ENCODE results near the gene PLA2G2F.

Gene PLA2G2F

GRCh38 chr1:20180129-20180843 is 41.2 kb downstream of the PLA2G2F start:
- TF ChIP-seq CTCF (IDR thresholded peaks at IDR 0.05) = no peak

GRCh38 chr1:20180844-20181207 is 41.7 kb downstream of the PLA2G2F start:
- TF ChIP-seq CTCF (IDR thresholded peaks at IDR 0.05) = no peak

GRCh38 chr1:20182415-20182814 is 43.3 kb downstream of the PLA2G2F start:
- no peak for TF ChIP-seq CTCF (IDR thresholded peaks at IDR 0.05)

- no peak for TF ChIP-seq CTCF (IDR thresholded peaks at IDR 0.05)
Observed at GRCh38 chr1:20183035-20183434, 43.9 kb downstream of the PLA2G2F start.

GRCh38 chr1:20183616-20184271 is 44.6 kb downstream of the PLA2G2F start:
- no peak for TF ChIP-seq CTCF (IDR thresholded peaks at IDR 0.05)

- TF ChIP-seq CTCF (IDR thresholded peaks at IDR 0.05) = no peak
Observed at GRCh38 chr1:20184481-20184900, 45.4 kb downstream of the PLA2G2F start.

- no peak for TF ChIP-seq CTCF (IDR thresholded peaks at IDR 0.05)
Observed at GRCh38 chr1:20184997-20185833, 46.1 kb downstream of the PLA2G2F start.

Data from LNCAP (cell line).